Renal cortical epithelial cell (primary cell): ENCODE data around the gene PELI1. TPM values are rescaled to one million over a fixed set of nuclear protein-coding genes. Genes with fewer than 3 reads are reported as not detected.

ENCODE experiments used
- DNase-seq: peaks from one replicate; pipeline ENCODE4 v3.0.0-alpha.2; 2011; ENCODE audit warnings: low read depth
- total RNA-seq: library from RNA; depleted of rRNA; stranded (reverse); fragments of >200 nt; gene quantifications from 2 replicates; pipeline ENCODE4 v1.2.3, GENCODE V29; 2014

The PELI1 gene
- total RNA-seq, 1 donor from 2014 or later = 39.5 TPM

DNA sequence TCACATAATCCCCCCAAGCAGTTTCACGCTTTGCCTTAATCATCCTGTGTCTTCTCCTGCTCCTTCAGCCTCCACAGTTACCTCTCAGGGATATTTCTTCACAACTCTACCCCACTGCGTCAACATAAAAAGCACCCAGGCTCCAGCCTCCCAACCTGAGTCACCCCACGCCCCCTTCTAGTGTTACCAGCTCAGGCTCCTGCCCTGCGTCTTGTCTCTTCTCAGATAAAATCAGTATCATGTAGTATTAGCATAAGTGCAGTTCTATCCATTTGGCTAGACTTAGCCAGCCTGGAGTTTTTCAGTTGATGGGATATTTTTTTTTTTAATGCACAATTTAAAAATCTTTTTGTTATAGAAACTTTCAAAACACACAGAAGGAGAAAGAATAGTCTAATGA is 9.6 kb upstream of the PELI1 start:
- DNase-seq = no peak

DNA sequence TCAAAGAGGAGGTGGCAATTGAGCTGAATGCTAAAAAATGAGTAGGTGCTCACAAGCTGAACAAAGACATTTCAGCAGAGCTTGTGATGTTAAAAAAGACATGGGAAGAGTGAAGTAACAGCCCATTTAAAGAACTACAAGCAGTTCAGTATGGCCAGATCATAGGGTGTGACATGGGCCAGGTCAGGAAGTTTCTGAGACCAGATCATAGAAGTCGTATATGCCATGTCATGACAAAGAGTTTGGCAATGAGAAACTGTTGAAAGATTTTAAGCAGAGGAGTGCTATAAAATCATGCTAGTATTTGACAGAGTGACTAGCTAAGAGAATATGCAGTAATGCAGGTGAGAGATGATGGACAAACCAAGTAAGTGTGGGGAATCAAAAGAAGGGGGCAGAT is 7.3 kb upstream of the PELI1 start:
- DNase-seq = no peak

- no peak for DNase-seq
Observed at GRCh38 chr2:64145714-64146113, 1.5 kb upstream of the PELI1 start.

DNA sequence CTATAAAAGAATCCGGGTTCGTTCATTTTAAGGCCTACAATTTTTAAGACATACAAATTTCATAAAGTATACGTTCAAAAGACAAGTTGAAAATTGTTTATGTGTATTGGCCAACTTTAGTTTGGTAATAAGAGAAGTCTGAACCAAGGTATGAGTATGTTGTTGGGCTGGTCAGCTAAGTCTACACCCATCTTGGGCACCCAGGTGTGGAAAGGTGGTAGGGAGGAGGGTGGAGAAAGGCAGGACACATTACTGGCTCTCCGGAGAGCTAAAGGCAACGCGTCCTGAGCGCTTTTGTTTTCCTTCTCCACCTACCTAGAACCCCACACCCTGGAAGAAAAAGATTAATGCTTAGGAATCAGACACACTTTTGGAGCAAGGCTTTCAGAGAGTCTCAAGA is 899 bp upstream of the PELI1 start:
- no peak for DNase-seq

DNA sequence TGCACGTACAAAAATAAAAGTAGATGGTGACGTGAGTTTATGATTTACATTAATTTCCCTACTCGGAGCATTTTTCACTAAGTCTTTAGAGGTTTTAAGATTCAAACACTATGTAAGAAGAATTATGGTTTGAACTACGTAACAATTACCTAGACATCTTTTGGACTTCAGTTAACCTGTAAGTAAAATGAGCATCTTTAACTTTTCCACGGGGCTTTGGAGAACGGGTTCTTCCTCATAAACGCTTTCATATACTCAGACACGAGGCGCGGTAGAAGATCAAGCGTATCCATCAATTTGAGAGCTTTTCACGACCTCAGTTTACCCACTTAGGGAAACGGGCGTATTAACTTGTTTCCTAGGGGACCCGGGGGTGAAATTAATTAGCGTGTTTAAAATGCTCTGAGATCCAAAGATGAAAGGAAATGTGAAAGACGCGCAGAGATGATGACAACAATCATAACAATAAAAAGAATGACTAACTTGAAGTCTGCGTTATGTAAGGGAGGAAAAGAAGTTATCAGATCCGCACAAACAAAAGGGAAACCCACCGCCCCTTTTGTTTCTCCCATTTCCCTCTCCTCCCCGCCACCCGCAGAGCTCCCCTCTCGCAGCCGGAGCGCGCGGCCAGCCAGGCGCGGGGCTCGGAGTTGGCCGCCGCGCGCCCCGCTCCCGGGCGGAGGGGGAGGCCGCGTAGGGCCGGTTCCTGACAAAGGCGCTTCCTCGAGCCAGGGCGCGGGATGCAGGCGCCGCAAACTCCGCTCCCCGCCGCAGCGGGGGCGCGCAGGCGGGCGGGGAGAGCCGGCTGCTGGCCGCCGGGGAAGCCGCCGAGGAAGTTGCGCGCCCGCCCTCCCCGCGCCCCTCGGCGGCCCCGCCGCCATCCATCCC is 807 bp downstream of the PELI1 start:
- no peak for DNase-seq

DNA sequence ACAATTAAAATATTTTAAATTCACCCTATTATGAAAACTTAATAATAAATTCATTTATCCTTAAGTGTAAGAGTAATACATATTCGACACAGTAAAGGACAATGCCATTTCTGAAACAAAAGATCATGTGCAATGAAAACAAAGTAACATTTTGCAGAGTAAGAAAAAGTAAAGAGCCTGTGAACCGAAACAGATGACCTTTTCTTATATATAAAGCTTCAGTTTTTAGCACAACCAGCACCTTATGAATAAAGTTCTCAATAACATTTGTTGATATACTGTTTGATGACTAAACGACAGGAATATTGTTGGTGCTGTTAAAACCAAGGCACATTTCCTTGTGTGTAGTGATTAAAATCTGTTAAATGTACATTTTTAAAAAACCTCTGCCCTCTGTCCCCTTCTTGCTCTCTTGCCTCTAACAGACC is 1.5 kb downstream of the PELI1 start:
- DNase-seq = no peak

DNA sequence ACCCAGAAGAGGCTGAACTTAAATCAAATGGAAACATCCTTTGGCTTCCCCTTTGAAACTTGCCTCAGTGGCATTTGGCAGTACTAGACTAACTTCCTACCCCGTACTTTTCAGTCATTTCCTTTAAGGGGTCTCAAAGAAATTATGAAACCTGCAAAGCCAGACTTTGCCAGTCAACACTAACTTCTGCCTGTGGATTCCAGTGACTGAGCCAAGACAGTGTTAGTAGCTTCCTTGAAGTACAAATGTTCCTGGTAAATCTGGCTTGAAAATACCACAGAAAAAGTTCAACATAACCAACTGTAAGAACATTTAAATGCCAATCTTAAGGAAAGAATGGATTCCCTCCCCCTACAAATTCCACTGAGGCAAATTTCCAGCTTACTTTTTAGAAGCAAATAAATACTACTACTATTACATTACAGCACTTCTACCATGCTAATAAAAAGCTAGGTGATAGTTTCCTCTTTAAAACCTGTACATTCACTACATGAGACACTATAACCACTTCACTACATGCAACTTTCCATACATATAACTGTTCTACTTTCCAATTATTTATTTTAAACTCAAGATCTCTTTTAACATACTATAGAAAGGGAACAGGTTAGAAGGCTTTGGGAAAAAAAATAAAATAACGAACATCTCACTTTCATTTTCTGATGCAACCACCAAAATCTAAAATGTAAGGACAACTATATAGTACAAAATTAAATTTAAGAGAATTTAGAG is 2.4 kb downstream of the PELI1 start:
- DNase-seq = peak; percentile 60

GRCh38 chr2:64140665-64141200 is 3.5 kb downstream of the PELI1 start:
- no peak for DNase-seq

GRCh38 chr2:64139956-64140355 is 4.3 kb downstream of the PELI1 start:
- no peak for DNase-seq

GRCh38 chr2:64137996-64138395 is 6.2 kb downstream of the PELI1 start:
- DNase-seq = no peak

DNA sequence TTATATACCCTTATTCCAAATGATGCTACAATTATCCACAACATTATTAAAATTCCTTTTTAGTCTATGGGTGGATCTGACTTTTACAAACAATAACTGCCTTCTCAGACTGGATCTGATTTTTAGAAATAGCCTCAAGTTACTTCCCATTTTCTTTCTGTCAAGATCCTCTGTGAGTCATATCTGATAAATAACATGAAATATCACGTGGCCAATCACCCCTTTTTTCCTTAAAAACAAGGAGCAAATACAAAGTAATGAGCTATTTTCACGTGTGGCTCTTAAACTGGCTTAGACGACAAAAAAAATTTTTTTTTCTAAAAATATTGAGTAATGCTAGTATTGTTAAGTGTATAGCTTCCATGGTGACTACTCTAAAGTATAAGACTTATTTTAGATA is 6.7 kb downstream of the PELI1 start:
- no peak for DNase-seq

DNA sequence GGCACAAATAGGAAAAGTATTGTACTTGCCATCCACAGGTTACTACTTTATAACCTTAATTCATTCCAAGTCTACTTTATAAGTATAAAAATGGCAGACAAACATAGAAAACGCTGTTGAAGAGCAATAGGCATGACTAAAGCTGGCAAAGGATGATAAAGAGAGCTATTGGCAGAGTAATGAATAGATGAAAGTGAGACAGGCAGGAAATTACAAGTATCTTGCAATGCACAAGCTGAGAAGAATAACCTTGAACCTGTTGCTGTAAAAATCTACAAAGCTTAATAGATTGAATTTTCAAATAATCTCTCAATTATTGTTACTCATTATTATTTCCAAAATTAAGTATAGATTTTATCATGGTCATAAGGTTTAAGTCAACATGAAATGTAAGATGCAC is 8.8 kb downstream of the PELI1 start:
- DNase-seq = no peak

DNA sequence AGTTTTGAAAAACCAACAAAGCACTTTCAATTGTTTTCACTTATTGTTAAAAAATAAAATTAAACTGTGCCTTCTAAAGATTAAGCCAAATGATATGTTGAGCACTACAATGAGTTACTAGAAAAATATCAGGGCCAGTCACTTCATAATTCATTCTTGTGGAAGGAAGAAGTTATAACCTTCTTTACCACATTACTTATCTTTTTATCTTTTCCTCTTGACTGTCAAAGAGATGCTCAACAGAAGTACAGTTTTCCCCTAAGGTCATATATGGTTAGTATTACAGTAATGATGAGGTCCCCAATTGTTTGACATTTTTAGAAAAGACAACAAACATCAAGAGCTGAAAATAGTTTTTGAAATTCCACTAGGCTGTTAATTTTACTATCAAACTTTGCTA is 9.4 kb downstream of the PELI1 start:
- DNase-seq = no peak

DNA sequence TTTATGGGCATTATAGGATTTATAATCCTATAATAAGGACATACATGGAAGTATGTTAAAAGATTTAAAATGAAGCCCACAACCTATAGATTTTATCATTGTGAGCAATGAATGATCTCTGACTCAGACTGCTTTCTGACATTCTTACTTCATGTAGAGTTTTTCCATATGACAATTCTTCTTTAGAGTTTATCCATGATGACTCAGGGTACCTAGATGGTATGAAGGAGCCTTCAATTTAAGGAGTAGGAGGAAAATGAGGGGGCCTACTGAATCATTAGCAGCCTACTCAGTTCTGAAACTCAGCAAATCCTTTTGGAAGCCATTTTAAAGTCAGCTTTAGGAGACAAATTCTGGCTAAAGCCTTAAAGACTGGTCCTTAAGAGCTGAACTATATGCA is 10.4 kb downstream of the PELI1 start:
- peak; percentile 40 for DNase-seq

DNA sequence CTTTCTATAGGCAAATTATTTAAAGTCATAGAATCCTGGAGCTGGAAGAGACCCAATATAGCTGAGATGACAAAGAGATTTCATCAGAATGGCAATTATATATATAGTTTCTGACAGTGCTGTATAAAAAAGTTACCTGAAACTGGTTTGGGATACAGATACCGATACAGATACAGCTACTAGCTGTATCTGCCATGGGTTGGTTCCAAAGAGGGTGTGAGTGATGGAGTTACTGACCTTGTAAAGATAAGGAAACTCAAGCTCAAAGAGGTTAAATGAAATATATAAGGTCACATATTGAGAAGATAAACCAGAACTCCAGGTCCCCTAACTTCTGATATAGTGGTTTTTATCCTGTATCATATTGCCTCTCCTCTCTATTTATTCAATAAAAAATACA is 10.9 kb downstream of the PELI1 start:
- DNase-seq = no peak

- no peak for DNase-seq
Observed at GRCh38 chr2:64130333-64130732, 13.9 kb downstream of the PELI1 start.

DNA sequence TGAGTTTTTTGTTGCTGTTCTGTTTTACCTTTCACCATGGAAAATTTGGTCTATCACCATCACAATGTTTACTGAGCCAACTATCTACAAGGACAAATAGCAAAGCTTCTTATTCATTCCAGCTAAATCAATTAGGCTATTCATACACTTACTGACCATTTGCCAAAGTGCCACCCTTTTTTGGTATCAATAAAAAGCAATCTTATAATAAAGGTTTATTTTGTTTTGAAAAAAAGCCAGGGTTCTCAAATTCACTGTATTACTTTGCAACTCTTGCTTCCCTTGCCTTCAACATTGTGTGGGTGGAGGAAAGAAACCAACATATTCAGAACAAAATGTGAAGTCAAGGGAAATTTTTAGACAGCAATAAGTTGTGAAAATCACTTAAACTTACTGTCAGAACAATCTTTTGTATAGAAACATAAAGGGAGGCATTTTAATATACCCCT is 15.3 kb downstream of the PELI1 start:
- DNase-seq = no peak

DNA sequence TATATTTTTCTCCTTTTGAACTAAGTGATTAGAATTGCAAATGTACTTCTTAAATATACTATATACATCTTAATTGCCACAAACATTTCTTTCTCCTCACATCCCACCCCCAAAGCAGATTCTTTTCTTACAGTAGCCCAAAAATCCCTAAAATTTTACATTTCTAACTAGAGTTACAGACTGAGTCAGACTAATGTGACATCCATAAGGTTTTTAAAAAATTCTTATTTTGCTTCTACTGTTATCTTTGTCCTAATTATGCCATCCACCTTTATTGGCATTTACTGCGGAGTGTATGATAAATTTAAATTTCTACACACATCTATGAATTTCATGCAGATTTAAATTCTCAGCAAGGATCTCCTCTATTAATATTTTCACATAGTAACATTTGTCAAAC is 15.8 kb downstream of the PELI1 start:
- no peak for DNase-seq

GRCh38 chr2:64127119-64127518 is 17.1 kb downstream of the PELI1 start:
- DNase-seq = no peak

GRCh38 chr2:64126601-64127000 is 17.6 kb downstream of the PELI1 start:
- DNase-seq = no peak

- DNase-seq = no peak
Observed at GRCh38 chr2:64124571-64124970, 19.6 kb downstream of the PELI1 start.

DNA sequence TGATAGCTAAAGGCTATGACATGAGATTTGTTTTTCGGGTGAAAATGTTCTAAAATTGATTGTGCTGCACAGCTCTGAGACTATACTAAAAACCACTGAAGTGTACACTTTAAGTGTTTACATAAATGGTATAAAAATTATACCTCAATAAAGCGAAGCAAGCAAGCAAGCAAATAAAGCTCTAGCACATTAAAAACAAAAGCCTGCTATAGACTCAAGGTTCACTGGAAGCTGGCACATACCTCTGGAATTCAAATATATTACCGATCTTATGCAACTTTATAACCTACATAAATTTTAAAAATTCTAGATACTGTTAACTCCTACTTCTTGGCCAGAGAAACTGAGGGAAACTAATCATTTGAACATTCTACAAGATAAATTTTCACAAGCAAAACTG is 20.1 kb downstream of the PELI1 start:
- DNase-seq = no peak

GRCh38 chr2:64123740-64124139 is 20.5 kb downstream of the PELI1 start:
- no peak for DNase-seq
